Naive thymus-derived CD4-positive, alpha-beta T cell (primary cell): ENCODE results near the gene TATDN2. TPM values are rescaled to one million over a fixed set of nuclear protein-coding genes. Genes with fewer than 3 reads are reported as not detected.

ENCODE experiments used
- ATAC-seq: fragments of 150-1000 bp; cut with Tn5 transposase; 2 replicates; pipeline ENCODE4 v1.10.0; 2021; ENCODE audit warnings: mild to moderate bottlenecking, moderate library complexity
- CTCF ChIA-PET: fragments of 350-600 bp; sonication (Branson Sonifier 250); formaldehyde crosslinking; loops from one replicate; lab custom pipeline; 2021; ENCODE audit warnings: antibody characterized with exemption; lab: Charles Lee
- POLR2A ChIA-PET: fragments of 350-600 bp; sonication (Branson Sonifier 250); formaldehyde crosslinking; loops from one replicate; lab custom pipeline; 2021; ENCODE audit warnings: antibody characterized with exemption, inconsistent platforms; lab: Charles Lee
- DNase-seq, 9 donors: peaks; one replicate each; pipeline versions ENCODE4 v3.0.0 to v3.0.0-alpha.2; 2020 to 2022; ENCODE audit warnings: mixed read lengths in 1 of 9
- H3K27ac ChIP-seq: one replicate; pipeline ENCODE4 v1.7.0; 2013; ENCODE audit warnings: mild to moderate bottlenecking, low read depth, low read length, moderate library complexity
- H3K27me3 ChIP-seq, 2 donors: one replicate each; pipeline ENCODE4 v1.7.0; 2013; ENCODE audit warnings: low read length in 2 of 2, mild to moderate bottlenecking in 2 of 2, moderate library complexity in 2 of 2; ENCODE audit not compliant: control insufficient read depth in 2 of 2, insufficient read depth in 2 of 2
- H3K36me3 ChIP-seq, 3 experiments: 1 replicate in 2 of 3; 2 replicates in 1 of 3; pipeline ENCODE4 v1.7.0; 2013; ENCODE audit warnings: low read length in 3 of 3, mild to moderate bottlenecking in 3 of 3, moderate library complexity in 1 of 3; ENCODE audit not compliant: insufficient read depth in 3 of 3, control insufficient read depth in 2 of 3
- H3K4me1 ChIP-seq, 2 donors: one replicate each; pipeline ENCODE4 v1.7.0; 2013; ENCODE audit warnings: low read length in 2 of 2, mild to moderate bottlenecking in 2 of 2, moderate library complexity in 1 of 2; ENCODE audit not compliant: control insufficient read depth in 2 of 2, insufficient read depth in 2 of 2
- H3K4me3 ChIP-seq: 2 replicates; pipeline ENCODE4 v1.7.0; 2013; ENCODE audit warnings: mild to moderate bottlenecking, low read length
- H3K9me3 ChIP-seq, 3 experiments: 1 replicate in 2 of 3; 2 replicates in 1 of 3; pipeline ENCODE4 v1.7.0; 2013; ENCODE audit warnings: low read length in 3 of 3; ENCODE audit not compliant: control insufficient read depth in 2 of 3
- H3K27ac Mint-ChIP-seq, 9 donors: one replicate each; pipeline ENCODE4 v1.8.0; 2020 to 2022; ENCODE audit warnings: mixed read lengths in 9 of 9, mild to moderate bottlenecking in 8 of 9, moderate library complexity in 5 of 9, inconsistent platforms in 2 of 9
- H3K27me3 Mint-ChIP-seq, 5 donors: one replicate each; pipeline ENCODE4 v1.8.0; 2021 to 2022; ENCODE audit warnings: mixed read lengths in 5 of 5, mild to moderate bottlenecking in 1 of 5
- H3K36me3 Mint-ChIP-seq, 5 donors: one replicate each; pipeline ENCODE4 v1.8.0; 2020 to 2022; ENCODE audit warnings: mixed read lengths in 5 of 5, mild to moderate bottlenecking in 3 of 5, inconsistent platforms in 1 of 5
- H3K4me1 Mint-ChIP-seq, 7 donors: one replicate each; pipeline ENCODE4 v1.8.0; 2020 to 2022; ENCODE audit warnings: mixed read lengths in 7 of 7, mild to moderate bottlenecking in 3 of 7, inconsistent platforms in 1 of 7
- H3K4me3 Mint-ChIP-seq, 10 donors: one replicate each; pipeline ENCODE4 v1.8.0; 2020 to 2022; ENCODE audit warnings: mild to moderate bottlenecking in 10 of 10, mixed read lengths in 10 of 10, moderate library complexity in 6 of 10, inconsistent platforms in 2 of 10
- H3K9me3 Mint-ChIP-seq, 11 donors: one replicate each; pipeline ENCODE4 v1.8.0; 2020 to 2022; ENCODE audit warnings: mixed read lengths in 11 of 11, mild to moderate bottlenecking in 4 of 11, inconsistent platforms in 1 of 11, moderate library complexity in 1 of 11
- intact Hi-C, 2 donors: fragments of 100-400 bp; cut with micrococcal nuclease; formaldehyde crosslinking; loops; one replicate each; pipeline ENCODE4 v1.15.1; 2023
- polyA plus RNA-seq, 2 donors: library from polyadenylated mRNA; unstranded; fragments of 300-500 nt; fragmentation: Illumina TruSeq; gene quantifications; one replicate each; pipeline ENCODE4 v1.2.3, GENCODE V29; 2021
- total RNA-seq, 6 experiments: library from RNA in 5 of 6; stranded (reverse) in 5 of 6; gene quantifications; 1 replicate in 5 of 6; 2 replicates in 1 of 6; pipeline ENCODE4 v1.2.3 and lab custom pipeline; 2021 to 2026

The TATDN2 gene
- total RNA-seq (10 to 100 TPM; 52.9 to 88.8 (median 71.6) TPM), polyA plus RNA-seq (10 to 100 TPM; 12.9 to 26.8 TPM), total RNA-seq (lab: John Stamatoyannopoulos, UW) (28.9 reads per million, percentile 59 among the genes with 10 or more reads in this experiment)

DNA sequence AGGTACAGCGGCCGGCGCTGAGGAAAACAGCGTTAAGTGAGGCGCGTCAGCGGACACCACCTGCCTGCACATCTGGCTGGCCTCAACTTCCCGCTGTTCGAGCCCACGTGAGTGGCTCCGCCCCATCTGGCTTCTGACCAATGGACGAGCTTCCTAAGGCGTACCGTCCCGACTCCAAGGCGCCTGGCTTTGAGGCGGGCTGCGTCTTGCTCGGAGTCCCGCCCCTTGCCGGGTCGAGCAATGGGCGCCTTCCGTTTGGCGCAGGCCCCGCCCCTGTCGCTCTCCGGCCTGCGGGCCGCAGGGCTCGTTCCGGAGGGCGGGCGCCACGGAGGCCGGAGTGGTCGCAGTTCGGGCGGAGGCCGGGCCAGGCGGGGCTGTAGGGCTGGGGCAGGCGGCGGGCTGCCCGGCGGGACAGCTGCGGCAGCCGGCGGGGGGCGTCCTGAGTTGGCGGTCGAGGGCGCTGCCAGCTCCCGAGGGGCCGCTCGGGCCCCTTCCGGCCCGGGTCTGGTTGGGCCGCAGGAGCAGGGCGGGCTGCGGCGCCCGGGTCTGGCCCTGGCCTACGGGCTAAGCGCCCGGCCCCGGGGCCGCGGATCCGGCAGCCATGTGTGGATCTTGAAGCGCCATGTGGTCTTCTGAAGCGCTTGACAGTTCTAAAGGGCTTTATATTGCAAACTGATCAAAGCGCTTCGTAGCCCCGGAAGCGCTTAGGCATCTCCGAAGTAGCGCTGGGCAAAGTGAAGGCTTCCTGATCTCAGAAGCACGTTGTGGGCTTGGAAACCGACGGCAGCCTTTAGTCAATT is at the start of gene TATDN2:
TSS of gene TATDN2 (plus strand) at position 276 of the 800 bp plus-strand sequence. CDS start 742 bp downstream, outside the sequence.
- H3K9me3 Mint-ChIP-seq = peaks cover 0 to 19% (median 12%) of the 10 kb centered on the region in 11 donors
- ATAC-seq (peak; percentile 98), DNase-seq (peak; percentile 80 to 91 (median 88))
- H3K9me3 ChIP-seq = peaks cover 0 to 9% (median 7%) of the 10 kb centered on the region in 3 experiments
- peak within 1 kb of the TSS; percentile 99 for H3K4me3 ChIP-seq
- H3K36me3 Mint-ChIP-seq = peaks cover 8 to 72% (median 16%) of the 10 kb centered on the region in 5 donors
- POLR2A ChIA-PET = interaction anchor here (0.5 to 6.0 kb wide), 21 partner anchors 10 to 499 kb away, joined by 3 to 71 read pairs (median 4); partner anchors contain the start of genes ARPC4, BRK1, CRELD1 and EMC3
- no peaks in the 10 kb centered on the region for H3K27me3 Mint-ChIP-seq
- intact Hi-C loops = loop anchor here (1.0 to 2.0 kb wide), 19 partner anchors 15 to 852 kb away; partner anchors contain the start of genes BRK1 (in 2 of the 2), SEC13 (in 2 of the 2), SETD5 (in 2 of the 2) and TADA3 (in 2 of the 2)
- H3K27me3 ChIP-seq = no peaks in the 10 kb centered on the region
- H3K27ac Mint-ChIP-seq = peak within 1 kb of the TSS; percentile 91 to 97 (median 95)
- H3K27ac ChIP-seq = peak within 1 kb of the TSS; percentile 80
- peaks cover 0 to 22% (median 0%) of the 10 kb centered on the region in 3 experiments for H3K36me3 ChIP-seq
- H3K4me1 ChIP-seq = peaks cover 28 to 30% of the 10 kb centered on the region in 2 donors
- H3K4me1 Mint-ChIP-seq = peaks cover 44 to 63% (median 52%) of the 10 kb centered on the region in 7 donors
- CTCF ChIA-PET = interaction anchor here (0.7 to 1.1 kb wide), 4 partner anchors 15 to 433 kb away, joined by 3 to 4 read pairs (median 3); no protein-coding TSS in a partner anchor
- peak within 1 kb of the TSS; percentile 96 to 100 (median 99) for H3K4me3 Mint-ChIP-seq

DNA sequence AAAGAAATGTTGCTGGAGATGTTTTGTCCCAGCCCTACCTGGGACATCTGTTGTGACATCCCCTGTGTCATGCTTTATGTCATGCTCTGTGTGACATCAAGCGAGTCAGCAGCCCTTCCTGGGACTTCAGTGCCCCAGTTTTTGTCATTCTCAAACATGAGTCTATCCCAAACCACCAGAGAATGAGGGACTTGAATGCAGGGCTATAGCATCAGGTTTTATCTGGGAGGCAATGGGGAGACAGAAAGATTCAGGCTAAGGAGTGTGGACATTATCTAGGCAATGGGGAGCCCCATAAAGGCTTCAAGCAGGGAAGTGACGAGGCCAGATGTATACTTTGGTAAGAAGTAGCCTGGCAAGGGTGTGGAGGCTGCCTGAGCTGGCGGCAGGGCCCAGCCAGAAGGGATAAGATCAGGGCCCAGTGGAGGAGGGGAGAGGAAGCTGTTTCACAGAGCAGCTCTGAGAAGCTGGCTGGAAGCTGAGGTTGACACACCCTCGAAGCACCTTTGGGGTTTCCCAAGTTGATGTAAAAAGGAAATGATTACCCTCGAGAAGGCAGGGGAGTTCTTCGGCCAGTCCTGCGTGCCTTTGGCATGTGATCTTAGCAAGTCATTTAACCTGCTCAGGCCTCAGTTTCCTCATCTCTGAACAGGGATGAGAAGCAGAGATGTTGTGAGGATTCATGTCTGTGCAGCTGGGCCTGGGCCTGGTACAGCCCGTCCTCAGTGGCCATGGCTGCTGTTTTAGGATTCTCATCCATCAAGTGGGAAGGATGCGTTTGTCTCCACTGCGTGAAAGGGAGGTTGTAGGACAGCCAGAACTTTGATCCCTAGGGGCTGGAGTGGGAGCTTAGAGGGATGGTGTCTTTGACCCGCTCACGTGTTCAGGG is 49.3 kb upstream of the TATDN2 start:
- peak overlapping the region; percentile 89 for H3K27ac ChIP-seq
- H3K36me3 ChIP-seq = no peaks in the 10 kb centered on the region
- ChIA-PET POLR2A (interaction anchor here (0.6 to 2.2 kb wide), 14 partner anchors 12 to 266 kb away, joined by 3 to 9 read pairs (median 4); partner anchors contain the start of genes CRELD1, IRAK2, TATDN2 and VHL), CTCF (interaction anchor here (0.6 to 1.5 kb wide), 5 partner anchors 9 to 51 kb away, joined by 3 to 4 read pairs (median 4); no protein-coding TSS in a partner anchor)
- H3K9me3 Mint-ChIP-seq = no peaks in the 10 kb centered on the region
- H3K4me3 ChIP-seq = no peak overlapping the region
- intact Hi-C loops = loop anchor here (1.0 to 2.0 kb wide), 7 partner anchors 10 to 58 kb away; partner anchors contain the start of genes IRAK2 (in 2 of the 2) and VHL (in 1 of the 2)
- H3K9me3 ChIP-seq = no peaks in the 10 kb centered on the region
- peaks cover 45 to 86% (median 72%) of the 10 kb centered on the region in 7 donors for H3K4me1 Mint-ChIP-seq
- H3K36me3 Mint-ChIP-seq = peaks cover 5 to 25% (median 12%) of the 10 kb centered on the region in 5 donors
- peak; percentile 86 for ATAC-seq
- H3K27ac Mint-ChIP-seq = peak overlapping the region; percentile 84 to 99 (median 93)
- H3K4me1 ChIP-seq = peaks cover 46 to 57% of the 10 kb centered on the region in 2 donors
- no peaks in the 10 kb centered on the region for H3K27me3 ChIP-seq
- no peaks in the 10 kb centered on the region for H3K27me3 Mint-ChIP-seq
- H3K4me3 Mint-ChIP-seq = peak overlapping the region; percentile 66 to 80 (median 73)
- peak; percentile 33 to 84 (median 67) for DNase-seq

- no peak overlapping the region for H3K4me3 ChIP-seq
- CTCF ChIA-PET = no interaction called here
- intact Hi-C loops = no loop called here
Measured at GRCh38 chr3:10204921-10205320, 43.3 kb upstream of the TATDN2 start.

GRCh38 chr3:10205451-10206165 is 42.7 kb upstream of the TATDN2 start:
- H3K4me1 ChIP-seq = no peaks in the 10 kb centered on the region
- peaks cover 5 to 29% (median 18%) of the 10 kb centered on the region in 5 donors for H3K36me3 Mint-ChIP-seq
- no peak overlapping the region for H3K4me3 ChIP-seq
- peak overlapping the region in 2 of 9 donors; percentile 16 to 46 for H3K27ac Mint-ChIP-seq
- POLR2A ChIA-PET = interaction anchor here (0.7 to 1.5 kb wide), 2 partner anchors 11 to 32 kb away, joined by 3 read pairs; no protein-coding TSS in a partner anchor
- DNase-seq (no peak), ATAC-seq (peak; percentile 50)
- H3K27me3 ChIP-seq = no peaks in the 10 kb centered on the region
- H3K9me3 ChIP-seq = no peaks in the 10 kb centered on the region
- peaks cover 8 to 41% (median 21%) of the 10 kb centered on the region in 7 donors for H3K4me1 Mint-ChIP-seq
- CTCF ChIA-PET = interaction anchor here (0.8 to 1.0 kb wide), 2 partner anchors 18 to 42 kb away, joined by 3 read pairs; no protein-coding TSS in a partner anchor
- H3K36me3 ChIP-seq = no peaks in the 10 kb centered on the region
- H3K9me3 Mint-ChIP-seq = no peaks in the 10 kb centered on the region
- no peak overlapping the region for H3K4me3 Mint-ChIP-seq
- H3K27me3 Mint-ChIP-seq = no peaks in the 10 kb centered on the region
- intact Hi-C loops = no loop called here
- no peak overlapping the region for H3K27ac ChIP-seq

More at GRCh38 chr3:10204921-10205320, 43.3 kb upstream of the TATDN2 start:
- H3K4me3 Mint-ChIP-seq = no peak overlapping the region
- ATAC-seq = no peak
- H3K9me3 ChIP-seq = no peaks in the 10 kb centered on the region
- H3K9me3 Mint-ChIP-seq = no peaks in the 10 kb centered on the region
- H3K27ac Mint-ChIP-seq = peak overlapping the region in 1 of 9 donors; percentile 52
- peaks cover 5 to 30% (median 18%) of the 10 kb centered on the region in 5 donors for H3K36me3 Mint-ChIP-seq
- no peak for DNase-seq
- H3K27ac ChIP-seq = no peak overlapping the region
- no peaks in the 10 kb centered on the region for H3K27me3 ChIP-seq
- peaks cover 8 to 46% (median 25%) of the 10 kb centered on the region in 7 donors for H3K4me1 Mint-ChIP-seq
- H3K4me1 ChIP-seq = peaks cover 0 to 3% of the 10 kb centered on the region in 2 donors
- H3K36me3 ChIP-seq = no peaks in the 10 kb centered on the region
- POLR2A ChIA-PET = interaction anchor here (1.6 kb wide), 1 partner anchor 10 kb away, joined by 5 read pairs; no protein-coding TSS in a partner anchor
- no peaks in the 10 kb centered on the region for H3K27me3 Mint-ChIP-seq

GRCh38 chr3:10206166-10206511 is 42.1 kb upstream of the TATDN2 start:
- no peak for ATAC-seq
- H3K9me3 Mint-ChIP-seq = no peaks in the 10 kb centered on the region
- ChIA-PET POLR2A (interaction anchor here (1.5 kb wide), 1 partner anchor 12 kb away, joined by 3 read pairs; no protein-coding TSS in a partner anchor), CTCF (interaction anchor here (0.7 to 1.0 kb wide), 3 partner anchors 18 to 81 kb away, joined by 3 read pairs; no protein-coding TSS in a partner anchor)
- H3K27me3 Mint-ChIP-seq = no peaks in the 10 kb centered on the region
- H3K27ac ChIP-seq = no peak overlapping the region
- H3K27me3 ChIP-seq = no peaks in the 10 kb centered on the region
- no peak for DNase-seq
- H3K9me3 ChIP-seq = no peaks in the 10 kb centered on the region
- intact Hi-C loops = no loop called here
- no peak overlapping the region for H3K27ac Mint-ChIP-seq
- H3K4me3 ChIP-seq = no peak overlapping the region
- H3K36me3 ChIP-seq = no peaks in the 10 kb centered on the region
- no peak overlapping the region for H3K4me3 Mint-ChIP-seq
- H3K4me1 ChIP-seq = no peaks in the 10 kb centered on the region
- H3K36me3 Mint-ChIP-seq = peaks cover 5 to 26% (median 18%) of the 10 kb centered on the region in 5 donors
- peaks cover 6 to 38% (median 16%) of the 10 kb centered on the region in 7 donors for H3K4me1 Mint-ChIP-seq
